ENCODE data around the gene TSEN54. TPM values are rescaled to one million over a fixed set of nuclear protein-coding genes. Genes with fewer than 3 reads are reported as not detected.
A peak's percentile ranks its signal among the peaks of the same experiment; 100 is the strongest.

TSEN54 gene
- total RNA-seq, 1 experiment from 2014 or later: 44.5 TPM

DNA sequence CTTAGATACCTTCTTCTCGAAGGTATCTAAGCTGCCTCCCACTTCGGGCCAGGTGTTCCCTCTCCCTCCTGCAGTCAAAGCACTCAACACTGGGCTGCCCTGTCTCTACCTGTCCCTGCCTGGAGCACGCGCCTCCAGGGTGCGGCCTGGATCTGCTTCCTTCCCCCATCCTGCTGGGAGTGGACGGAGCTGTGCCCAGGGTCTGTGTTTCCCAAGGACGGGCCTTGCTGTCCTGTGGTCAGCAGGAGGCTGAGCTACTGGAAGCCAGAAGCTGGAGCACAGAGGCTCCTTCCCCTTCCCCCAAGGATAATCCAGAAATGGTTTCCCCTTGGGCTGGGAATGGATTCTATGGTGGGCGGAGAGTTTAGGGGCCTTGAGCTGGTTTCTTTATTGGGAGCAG is 25.9 kb downstream of the TSEN54 start:
- Histone ChIP-seq H2BK15ac (ENCODE audit: low read depth, low read length) (no peak overlapping the region), H3K4me2 (ENCODE audit: insufficient read depth, insufficient read length, low read length) (no peak overlapping the region), H4K91ac (ENCODE audit: insufficient read length, low read depth, low read length) (no peak overlapping the region), H3K23me2 (ENCODE audit: insufficient read length, low read depth, low read length, poor library complexity, severe bottlenecking) (no peaks in the 10 kb centered on the region), H2AFZ (ENCODE audit: low read length) (no peak overlapping the region), H3K79me2 (ENCODE audit: insufficient read depth, low read length) (no peaks in the 10 kb centered on the region), H2BK12ac (ENCODE audit: insufficient read length, low read depth, low read length) (no peak overlapping the region), H3K9me3 (ENCODE audit: control insufficient read depth, low read depth, low read length) (no peaks in the 10 kb centered on the region), H3K27me3 (ENCODE audit: insufficient read depth, low read length) (no peaks in the 10 kb centered on the region), H3K18ac (ENCODE audit: insufficient read length, low read depth, low read length) (no peak overlapping the region), H2AK5ac (ENCODE audit: insufficient read length, low read length) (no peak overlapping the region), H3K23ac (ENCODE audit: insufficient read length, low read depth, low read length) (no peak overlapping the region), H4K8ac (replicated peaks; ENCODE audit: insufficient read length, low read depth, low read length) (no peak overlapping the region), H3T11ph (ENCODE audit: low read length) (no peak overlapping the region), H4K20me1 (ENCODE audit: control insufficient read depth, insufficient read depth, insufficient read length) (no peaks in the 10 kb centered on the region), H3K27ac (ENCODE audit: insufficient read length, low read depth, low read length) (no peak overlapping the region), H2BK120ac (ENCODE audit: low read depth, low read length, poor library complexity, severe bottlenecking) (no peak overlapping the region), H2BK5ac (ENCODE audit: insufficient read length, low read length) (no peak overlapping the region), H3K4me1 (ENCODE audit: insufficient read depth, low read length) (no peaks in the 10 kb centered on the region), H3K79me1 (ENCODE audit: insufficient read depth, low read depth, low read length, poor library complexity, severe bottlenecking) (no peaks in the 10 kb centered on the region), H3K4ac (ENCODE audit: low read depth, low read length) (no peak overlapping the region), H3K56ac (ENCODE audit: insufficient read length, low read depth, low read length) (no peak overlapping the region), H4K5ac (ENCODE audit: insufficient read length, low read depth, low read length) (no peak overlapping the region), H3K9ac (ENCODE audit: extremely low read depth, insufficient read length, low read length) (no peak overlapping the region), H3K14ac (ENCODE audit: insufficient read depth, low read length) (no peak overlapping the region; the same call in 1 of the 2 replicates), H2BK20ac (ENCODE audit: low read depth, low read length, poor library complexity, severe bottlenecking) (no peak overlapping the region)
- no peak for DNase-seq
- Mint-ChIP-seq H3K36me3 (ENCODE audit: insufficient read depth in 1 of 3, low read depth in 3 of 3) (peaks cover 0 to 22% (median 4%) of the 10 kb centered on the region in 3 experiments; a peak in 3 of 7 replicates), H3K4me3 (no peak overlapping the region; a peak in 1 of 5 replicates), H3K27me3 (ENCODE audit: low read depth) (no peaks in the 10 kb centered on the region), H3K27ac (peak overlapping the region in 2 of 3 experiments; percentile 13 to 46; a peak in 1 of 7 replicates), H3K4me1 (peaks cover 20 to 21% of the 10 kb centered on the region in 2 experiments), H3K9me3 (no peaks in the 10 kb centered on the region)
- TF ChIP-seq, protein P1, sequence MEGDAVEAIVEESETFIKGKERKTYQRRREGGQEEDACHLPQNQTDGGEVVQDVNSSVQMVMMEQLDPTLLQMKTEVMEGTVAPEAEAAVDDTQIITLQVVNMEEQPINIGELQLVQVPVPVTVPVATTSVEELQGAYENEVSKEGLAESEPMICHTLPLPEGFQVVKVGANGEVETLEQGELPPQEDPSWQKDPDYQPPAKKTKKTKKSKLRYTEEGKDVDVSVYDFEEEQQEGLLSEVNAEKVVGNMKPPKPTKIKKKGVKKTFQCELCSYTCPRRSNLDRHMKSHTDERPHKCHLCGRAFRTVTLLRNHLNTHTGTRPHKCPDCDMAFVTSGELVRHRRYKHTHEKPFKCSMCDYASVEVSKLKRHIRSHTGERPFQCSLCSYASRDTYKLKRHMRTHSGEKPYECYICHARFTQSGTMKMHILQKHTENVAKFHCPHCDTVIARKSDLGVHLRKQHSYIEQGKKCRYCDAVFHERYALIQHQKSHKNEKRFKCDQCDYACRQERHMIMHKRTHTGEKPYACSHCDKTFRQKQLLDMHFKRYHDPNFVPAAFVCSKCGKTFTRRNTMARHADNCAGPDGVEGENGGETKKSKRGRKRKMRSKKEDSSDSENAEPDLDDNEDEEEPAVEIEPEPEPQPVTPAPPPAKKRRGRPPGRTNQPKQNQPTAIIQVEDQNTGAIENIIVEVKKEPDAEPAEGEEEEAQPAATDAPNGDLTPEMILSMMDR (conservative IDR thresholded peaks at IDR 0.05): no peak
- no CpG with 5 or more reads among the region's 8 CpGs for WGBS (ENCODE audit: extremely low coverage, insufficient read length, low lambda C conversion rate)

Measured in H9 (cell line).